ENCODE measurements around the gene RTRAF.
A peak's percentile ranks its signal among the peaks of the same experiment; 100 is the strongest.

- TF ChIP-seq CTCF (IDR thresholded peaks at IDR 0.05) (no peak), POLR2A (IDR thresholded peaks at IDR 0.05) (peak in 1 of 2 donors; percentile 12), EP300 (IDR thresholded peaks at IDR 0.05) (peak in 1 of 2 donors; percentile 57)
These were observed 26.1 kb upstream of the RTRAF start for GRCh38 chr14:51963286-51963685.

Measured in tibial nerve (tissue), 4 donors.